ENCODE data around the gene GYG2. TPM values are rescaled to one million over a fixed set of nuclear protein-coding genes. Genes with fewer than 3 reads are reported as not detected.

Gene GYG2
- total RNA-seq, 1 experiment from 2014 or later, result 39.8 TPM

DNA sequence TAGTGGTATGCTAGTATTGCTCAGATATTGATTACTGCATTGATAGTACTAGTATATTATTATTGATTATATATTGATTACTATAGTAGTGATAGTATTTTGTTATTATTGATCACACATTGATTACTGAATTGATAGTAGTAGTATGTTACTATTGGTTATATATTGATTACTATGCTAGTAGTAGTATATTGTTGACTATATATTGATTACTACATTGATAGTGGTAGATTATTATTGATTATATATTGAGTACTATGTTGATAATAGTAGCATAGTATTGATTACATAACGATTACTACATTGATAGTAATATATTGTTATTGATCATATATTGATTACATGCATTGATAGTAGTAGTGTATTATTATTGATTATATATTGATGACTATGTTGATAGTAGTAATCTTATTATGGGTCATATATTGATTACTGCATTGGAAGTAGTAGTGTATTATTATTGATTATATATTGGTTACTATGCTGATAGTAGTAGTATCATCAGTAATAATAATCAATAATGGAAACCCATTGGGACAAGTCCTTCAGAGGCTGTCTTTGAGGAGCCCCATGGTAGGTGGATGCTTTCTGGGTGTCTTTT, 30.6 kb downstream of the GYG2 start:
- DNase-seq (ENCODE audit: low spot score), result no peak
- ChIA-PET CTCF (no interaction called here), POLR2A (ENCODE audit: low non-redundant PET) (no interaction called here)
- no peak overlapping the region for H3K4me3 ChIP-seq (ENCODE audit: low read depth, low read length, poor library complexity, severe bottlenecking)
- H3K27ac ChIP-seq (ENCODE audit: low read depth, low read length, poor library complexity, severe bottlenecking), result no peak overlapping the region
- no peaks in the 10 kb centered on the region for H3K4me1 ChIP-seq (ENCODE audit: insufficient read depth, low read length, poor library complexity, severe bottlenecking)
- H3K36me3 ChIP-seq (ENCODE audit: insufficient read depth, low read length, poor library complexity, severe bottlenecking), result peaks cover 17% of the 10 kb centered on the region
- BruUV-seq (replicated peaks), result no TSS peak
- TF ChIP-seq, protein P1, sequence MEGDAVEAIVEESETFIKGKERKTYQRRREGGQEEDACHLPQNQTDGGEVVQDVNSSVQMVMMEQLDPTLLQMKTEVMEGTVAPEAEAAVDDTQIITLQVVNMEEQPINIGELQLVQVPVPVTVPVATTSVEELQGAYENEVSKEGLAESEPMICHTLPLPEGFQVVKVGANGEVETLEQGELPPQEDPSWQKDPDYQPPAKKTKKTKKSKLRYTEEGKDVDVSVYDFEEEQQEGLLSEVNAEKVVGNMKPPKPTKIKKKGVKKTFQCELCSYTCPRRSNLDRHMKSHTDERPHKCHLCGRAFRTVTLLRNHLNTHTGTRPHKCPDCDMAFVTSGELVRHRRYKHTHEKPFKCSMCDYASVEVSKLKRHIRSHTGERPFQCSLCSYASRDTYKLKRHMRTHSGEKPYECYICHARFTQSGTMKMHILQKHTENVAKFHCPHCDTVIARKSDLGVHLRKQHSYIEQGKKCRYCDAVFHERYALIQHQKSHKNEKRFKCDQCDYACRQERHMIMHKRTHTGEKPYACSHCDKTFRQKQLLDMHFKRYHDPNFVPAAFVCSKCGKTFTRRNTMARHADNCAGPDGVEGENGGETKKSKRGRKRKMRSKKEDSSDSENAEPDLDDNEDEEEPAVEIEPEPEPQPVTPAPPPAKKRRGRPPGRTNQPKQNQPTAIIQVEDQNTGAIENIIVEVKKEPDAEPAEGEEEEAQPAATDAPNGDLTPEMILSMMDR (conservative IDR thresholded peaks at IDR 0.05; ENCODE audit: low read depth, low read length), result no peak
- H3K9me3 ChIP-seq (ENCODE audit: low read depth, low read length, poor library complexity, severe bottlenecking), result no peaks in the 10 kb centered on the region
- intact Hi-C loops (cut with micrococcal nuclease; ENCODE audit: unreplicated experiment), result no loop called here
- H3K27me3 ChIP-seq (replicated peaks; ENCODE audit: insufficient read depth, low read depth, low read length, poor library complexity), result no peaks in the 10 kb centered on the region

GRCh38 chrX:2862404-2862803, 33.7 kb downstream of the GYG2 start:
- TF ChIP-seq, protein P1 (conservative IDR thresholded peaks at IDR 0.05; ENCODE audit: low read depth, low read length), result no peak
- no peak for TF ChIP-seq EZH2 (IDR thresholded peaks at IDR 0.05; ENCODE audit: borderline replicate concordance, low read depth, low read length, poor library complexity, severe bottlenecking)
- CTCF ChIA-PET, result no interaction called here
- Histone ChIP-seq H3K27ac (ENCODE audit: low read depth, low read length, poor library complexity, severe bottlenecking) (no peak overlapping the region), H3K27me3 (replicated peaks; ENCODE audit: insufficient read depth, low read depth, low read length, poor library complexity) (no peaks in the 10 kb centered on the region), H3K4me1 (ENCODE audit: insufficient read depth, low read length, poor library complexity, severe bottlenecking) (no peaks in the 10 kb centered on the region), H3K36me3 (ENCODE audit: insufficient read depth, low read length, poor library complexity, severe bottlenecking) (peaks cover 25% of the 10 kb centered on the region), H3K9me3 (ENCODE audit: low read depth, low read length, poor library complexity, severe bottlenecking) (no peaks in the 10 kb centered on the region), H3K4me3 (ENCODE audit: low read depth, low read length, poor library complexity, severe bottlenecking) (no peak overlapping the region)
- no peak for DNase-seq (ENCODE audit: low spot score)
- intact Hi-C loops (cut with micrococcal nuclease; ENCODE audit: unreplicated experiment), result no loop called here
- POLR2A ChIA-PET (ENCODE audit: low non-redundant PET), result no interaction called here
- no TSS peak for BruUV-seq (replicated peaks)

DNA sequence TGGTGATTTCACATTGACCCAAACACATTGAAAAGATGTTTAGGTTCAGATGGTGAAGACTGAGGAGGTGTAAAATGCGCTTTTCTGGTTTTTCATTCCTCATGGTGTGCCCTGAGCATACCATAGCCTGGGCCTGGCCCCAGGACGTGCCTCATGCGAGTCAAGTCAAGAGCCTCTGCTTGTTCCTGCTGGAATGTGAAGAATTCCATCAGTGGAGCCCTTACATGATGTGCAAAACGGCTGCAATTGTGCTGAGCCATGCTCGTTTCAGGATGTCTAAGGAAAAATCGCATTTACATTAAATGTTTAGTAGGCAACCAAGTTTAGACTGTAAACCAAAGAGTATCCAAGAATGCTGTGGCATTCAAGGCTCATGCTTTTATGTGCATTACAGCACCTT, 34.9 kb downstream of the GYG2 start:
- DNase-seq (ENCODE audit: low spot score), result no peak
- ChIA-PET POLR2A (ENCODE audit: low non-redundant PET) (no interaction called here), CTCF (no interaction called here)
- intact Hi-C loops (cut with micrococcal nuclease; ENCODE audit: unreplicated experiment), result no loop called here
- H3K4me1 ChIP-seq (ENCODE audit: insufficient read depth, low read length, poor library complexity, severe bottlenecking), result no peaks in the 10 kb centered on the region
- TF ChIP-seq, protein P1 (conservative IDR thresholded peaks at IDR 0.05; ENCODE audit: low read depth, low read length), result no peak
- TF ChIP-seq EZH2 (IDR thresholded peaks at IDR 0.05; ENCODE audit: borderline replicate concordance, low read depth, low read length, poor library complexity, severe bottlenecking), result no peak
- no peaks in the 10 kb centered on the region for H3K9me3 ChIP-seq (ENCODE audit: low read depth, low read length, poor library complexity, severe bottlenecking)
- no peak overlapping the region for H3K4me3 ChIP-seq (ENCODE audit: low read depth, low read length, poor library complexity, severe bottlenecking)
- H3K27me3 ChIP-seq (replicated peaks; ENCODE audit: insufficient read depth, low read depth, low read length, poor library complexity), result no peaks in the 10 kb centered on the region
- H3K27ac ChIP-seq (ENCODE audit: low read depth, low read length, poor library complexity, severe bottlenecking), result no peak overlapping the region
- no TSS peak for BruUV-seq (replicated peaks)
- peaks cover 23% of the 10 kb centered on the region for H3K36me3 ChIP-seq (ENCODE audit: insufficient read depth, low read length, poor library complexity, severe bottlenecking)

All from A673 (cell line).